HCT116 (cell line): ENCODE measurements around the gene ZNF619. TPM values are rescaled to one million over a fixed set of nuclear protein-coding genes. Genes with fewer than 3 reads are reported as not detected.

Source experiments
- ATAC-seq: fragments of 200-7000 bp; cut with Tn5 transposase; 2 replicates; pipeline ENCODE4 v1.9.1; 2020; ENCODE audit warnings: mild to moderate bottlenecking, moderate library complexity
- BruUV-seq: library from RNA; stranded (reverse); fragments of 400-500 nt; replicated peaks from 2 replicates; lab custom pipeline; 2021; lab: Mats Ljungman, UMichigan
- CTCF ChIA-PET: fragments of 300-600 bp; sonication (Branson Sonifier 250); formaldehyde crosslinking; loops from one replicate; lab custom pipeline; 2021; ENCODE audit warnings: antibody characterized with exemption; lab: Charles Lee
- POLR2A ChIA-PET: fragments of 300-600, 350-600 bp; sonication (Branson Sonifier 250); formaldehyde crosslinking; loops from one replicate; lab custom pipeline; 2021; ENCODE audit warnings: antibody characterized with exemption; lab: Charles Lee
- RAD21 ChIA-PET, 2 experiments: fragments of 300-600 bp; sonication (Branson Sonifier 250); formaldehyde crosslinking; loops; one replicate each; lab custom pipeline; 2023; ENCODE audit warnings: low total read pairs in 2 of 2; ENCODE audit not compliant: uncharacterized antibody in 2 of 2, unreplicated experiment in 2 of 2, low non-redundant PET in 1 of 2; lab: Charles Lee
- DNase-seq: peaks from one replicate; pipeline ENCODE4 v3.0.0-alpha.2; 2010; ENCODE audit warnings: low read depth, low spot score
- H2AFZ ChIP-seq: fragments of 200-600 bp; shearing (Covaris generic), sonication (generic); 2 replicates; pipeline ENCODE4 v1.6.1; 2017; ENCODE audit warnings: low read depth, mixed run types, mixed read lengths, antibody characterized with exemption, low read length; ENCODE audit not compliant: poor library complexity, severe bottlenecking
- H3K27ac ChIP-seq: 2 replicates; pipeline ENCODE4 v1.5.1; 2012; ENCODE audit warnings: low read depth, low read length
- H3K27me3 ChIP-seq: fragments of 200-600 bp; sonication (generic); 2 replicates; pipeline ENCODE4 v1.6.1; 2016; ENCODE audit warnings: mixed run types, low read length, mixed read lengths; ENCODE audit not compliant: insufficient read depth
- H3K36me3 ChIP-seq, 2 experiments: fragments of 200-500 bp in 1 of 2; fragments of 200-600 bp in 1 of 2; sonication (Bioruptor generic) in 1 of 2; sonication (generic) in 1 of 2; 2 replicates each; pipeline versions ENCODE4 v1.5.1 to v1.6.1; 2014 to 2016; ENCODE audit warnings: low read length in 2 of 2, inconsistent platforms in 1 of 2, mixed read lengths in 1 of 2, mixed run types in 1 of 2; ENCODE audit not compliant: insufficient read depth in 2 of 2, control insufficient read depth in 1 of 2
- H3K4me1 ChIP-seq, 2 experiments: fragments of 200-600 bp in 1 of 2; sonication (generic) in 1 of 2; 2 replicates each; pipeline versions ENCODE4 v1.5.1 to v1.6.1; 2012 to 2017; ENCODE audit warnings: low read length in 2 of 2, inconsistent platforms in 1 of 2, mild to moderate bottlenecking in 1 of 2, mixed read lengths in 1 of 2, mixed run types in 1 of 2, moderate library complexity in 1 of 2; ENCODE audit not compliant: insufficient read depth in 2 of 2, control insufficient read depth in 1 of 2
- H3K4me2 ChIP-seq: fragments of 200-600 bp; sonication (generic); 2 replicates; pipeline ENCODE4 v1.6.1; 2017; ENCODE audit warnings: mixed run types, low read length, mixed read lengths
- H3K4me3 ChIP-seq, 2 experiments: fragments of 200-600 bp in 1 of 2; sonication (generic) in 1 of 2; replicated peaks in 1 of 2; 2 replicates each; pipeline ENCODE4 v1.5.1; 2011 to 2016; ENCODE audit warnings: low read length in 2 of 2, control low read depth in 1 of 2, low read depth in 1 of 2, mild to moderate bottlenecking in 1 of 2, mixed read lengths in 1 of 2, mixed run types in 1 of 2
- H3K79me2 ChIP-seq: fragments of 200-600 bp; sonication (generic); 2 replicates; pipeline ENCODE4 v1.6.1; 2017; ENCODE audit warnings: mild to moderate bottlenecking, mixed run types, low read length, moderate library complexity, mixed read lengths; ENCODE audit not compliant: insufficient read depth
- H3K9ac ChIP-seq: fragments of 200-600 bp; sonication (generic); 2 replicates; pipeline ENCODE4 v1.6.1; 2016; ENCODE audit warnings: low read length, mixed read lengths
- H3K9me2 ChIP-seq: fragments of 200-600 bp; sonication (generic), shearing (Covaris generic); 2 replicates; pipeline ENCODE4 v1.6.1; 2017; ENCODE audit warnings: mixed run types, mild to moderate bottlenecking, moderate library complexity; ENCODE audit not compliant: insufficient read depth
- H3K9me3 ChIP-seq, 2 experiments: fragments of 200-500 bp in 1 of 2; fragments of 200-600 bp in 1 of 2; sonication (Bioruptor generic) in 1 of 2; sonication (generic) in 1 of 2; 2 replicates each; pipeline ENCODE4 v1.6.1; 2014 to 2017; ENCODE audit warnings: low read length in 2 of 2, mixed read lengths in 2 of 2, inconsistent platforms in 1 of 2, low read depth in 1 of 2, mild to moderate bottlenecking in 1 of 2, mixed run types in 1 of 2, moderate library complexity in 1 of 2; ENCODE audit not compliant: control insufficient read depth in 1 of 2, insufficient read depth in 1 of 2
- H4K20me1 ChIP-seq: fragments of 200-600 bp; sonication (generic), shearing (Covaris generic); 2 replicates; pipeline ENCODE4 v1.6.1; 2017; ENCODE audit warnings: mixed run types, mild to moderate bottlenecking, moderate library complexity; ENCODE audit not compliant: insufficient read depth
- EZH2phosphoT487 ChIP-seq: fragments of 200-600 bp; IDR thresholded peaks from 2 replicates; pipeline ENCODE4 v1.6.1; 2018; ENCODE audit warnings: antibody characterized with exemption, borderline replicate concordance
- JUND ChIP-seq: IDR thresholded peaks from 2 replicates; pipeline ENCODE4 v1.6.1; 2012
- POLR2AphosphoS5 ChIP-seq: IDR thresholded peaks from 2 replicates; pipeline ENCODE4 v1.6.1; 2011; ENCODE audit warnings: mild to moderate bottlenecking, low read depth, low read length, moderate library complexity
- RAD21 ChIP-seq: IDR thresholded peaks from 2 replicates; pipeline ENCODE4 v1.6.1; 2012; ENCODE audit warnings: low read depth, mild to moderate bottlenecking
- SP1 ChIP-seq: IDR thresholded peaks from 2 replicates; pipeline ENCODE4 v1.6.1; 2012; ENCODE audit warnings: low read depth
- ZNF274 ChIP-seq: fragments of 200-500 bp; sonication (Bioruptor generic); IDR thresholded peaks from 2 replicates; pipeline ENCODE4 v1.6.1; 2014; ENCODE audit warnings: mild to moderate bottlenecking, low read depth, low read length, inconsistent platforms
- intact Hi-C: fragments of 100-400 bp; cut with micrococcal nuclease; formaldehyde crosslinking; loops from 2 replicates; pipeline ENCODE4 v1.10.0; 2022
- total RNA-seq: library from RNA; stranded (reverse); gene quantifications from one replicate; pipeline ENCODE4 v1.2.1, GENCODE V29; 2021; ENCODE audit not compliant: unreplicated experiment
- TF ChIP-seq, protein P1 (sequence below), 3 experiments: fragments of 200-600 bp in 1 of 3; sonication (generic) in 1 of 3; IDR thresholded peaks in 2 of 3; conservative IDR thresholded peaks in 1 of 3; 2 replicates each; pipeline ENCODE4 v1.5.1; 2012 to 2017; ENCODE audit warnings: low read depth in 2 of 3, low read length in 2 of 3, antibody characterized with exemption in 1 of 3, borderline replicate concordance in 1 of 3, control low read depth in 1 of 3, mild to moderate bottlenecking in 1 of 3, mixed read lengths in 1 of 3, mixed run types in 1 of 3, moderate library complexity in 1 of 3; ENCODE audit not compliant: insufficient read depth in 1 of 3
- TF ChIP-seq, protein P2 (sequence below): IDR thresholded peaks from 2 replicates; pipeline ENCODE4 v1.6.1; 2012
- TF ChIP-seq, protein P3 (sequence below): IDR thresholded peaks from 2 replicates; pipeline ENCODE4 v1.6.1; 2012

Gene ZNF619
- total RNA-seq, 1 experiment from 2014 or later = 7.3 TPM

DNA sequence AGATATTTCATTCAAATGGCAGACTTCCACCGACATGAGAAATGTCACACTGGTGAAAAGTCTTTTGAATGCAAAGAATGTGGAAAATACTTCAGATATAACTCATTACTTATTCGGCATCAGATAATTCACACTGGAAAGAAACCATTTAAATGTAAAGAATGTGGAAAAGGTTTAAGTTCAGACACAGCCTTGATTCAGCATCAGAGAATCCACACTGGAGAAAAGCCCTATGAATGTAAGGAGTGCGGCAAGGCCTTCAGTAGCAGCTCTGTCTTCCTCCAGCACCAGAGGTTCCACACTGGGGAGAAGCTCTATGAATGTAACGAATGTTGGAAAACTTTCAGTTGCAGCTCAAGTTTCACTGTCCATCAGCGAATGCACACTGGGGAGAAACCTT lies 39.3 kb downstream of the ZNF619 start:
- ChIA-PET RAD21 (no interaction called here), CTCF (no interaction called here)
- H2AFZ ChIP-seq = no peak overlapping the region

More for the DNA sequence above, 39.3 kb downstream of the ZNF619 start:
- Histone ChIP-seq H3K4me2 (no peak overlapping the region), H3K9ac (no peak overlapping the region), H3K9me3 (no peaks in the 10 kb centered on the region), H3K4me3 (no peak overlapping the region), H3K4me1 (no peaks in the 10 kb centered on the region), H4K20me1 (no peaks in the 10 kb centered on the region), H3K27ac (no peak overlapping the region), H3K36me3 (peaks cover 8 to 9% of the 10 kb centered on the region in 2 experiments; a peak in 3 of 4 replicates), H3K9me2 (no peaks in the 10 kb centered on the region), H3K79me2 (no peaks in the 10 kb centered on the region), H3K27me3 (no peaks in the 10 kb centered on the region)
- POLR2A ChIA-PET = no interaction called here
- TF ChIP-seq SP1 = no peak
- TF ChIP-seq ZNF274 = no peak
- no peak for TF ChIP-seq RAD21
- TF ChIP-seq, protein P1, sequence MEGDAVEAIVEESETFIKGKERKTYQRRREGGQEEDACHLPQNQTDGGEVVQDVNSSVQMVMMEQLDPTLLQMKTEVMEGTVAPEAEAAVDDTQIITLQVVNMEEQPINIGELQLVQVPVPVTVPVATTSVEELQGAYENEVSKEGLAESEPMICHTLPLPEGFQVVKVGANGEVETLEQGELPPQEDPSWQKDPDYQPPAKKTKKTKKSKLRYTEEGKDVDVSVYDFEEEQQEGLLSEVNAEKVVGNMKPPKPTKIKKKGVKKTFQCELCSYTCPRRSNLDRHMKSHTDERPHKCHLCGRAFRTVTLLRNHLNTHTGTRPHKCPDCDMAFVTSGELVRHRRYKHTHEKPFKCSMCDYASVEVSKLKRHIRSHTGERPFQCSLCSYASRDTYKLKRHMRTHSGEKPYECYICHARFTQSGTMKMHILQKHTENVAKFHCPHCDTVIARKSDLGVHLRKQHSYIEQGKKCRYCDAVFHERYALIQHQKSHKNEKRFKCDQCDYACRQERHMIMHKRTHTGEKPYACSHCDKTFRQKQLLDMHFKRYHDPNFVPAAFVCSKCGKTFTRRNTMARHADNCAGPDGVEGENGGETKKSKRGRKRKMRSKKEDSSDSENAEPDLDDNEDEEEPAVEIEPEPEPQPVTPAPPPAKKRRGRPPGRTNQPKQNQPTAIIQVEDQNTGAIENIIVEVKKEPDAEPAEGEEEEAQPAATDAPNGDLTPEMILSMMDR (IDR thresholded peaks at IDR 0.05 in 2 of 3, conservative IDR thresholded peaks at IDR 0.05 in 1 of 3; ENCODE audit: borderline replicate concordance in 1 of 3, insufficient read depth in 1 of 3, low read depth in 2 of 3, low read length in 2 of 3) = no peak
- TF ChIP-seq, protein P2, sequence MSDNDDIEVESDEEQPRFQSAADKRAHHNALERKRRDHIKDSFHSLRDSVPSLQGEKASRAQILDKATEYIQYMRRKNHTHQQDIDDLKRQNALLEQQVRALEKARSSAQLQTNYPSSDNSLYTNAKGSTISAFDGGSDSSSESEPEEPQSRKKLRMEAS = no peak
- no peak for TF ChIP-seq JUND
- TF ChIP-seq POLR2AphosphoS5 = no peak
- no peak for TF ChIP-seq EZH2phosphoT487
- TF ChIP-seq, protein P3, sequence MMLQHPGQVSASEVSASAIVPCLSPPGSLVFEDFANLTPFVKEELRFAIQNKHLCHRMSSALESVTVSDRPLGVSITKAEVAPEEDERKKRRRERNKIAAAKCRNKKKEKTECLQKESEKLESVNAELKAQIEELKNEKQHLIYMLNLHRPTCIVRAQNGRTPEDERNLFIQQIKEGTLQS = no peak
- BruUV-seq = no TSS peak
- ATAC-seq = no peak
- intact Hi-C loops = no loop called here
- DNase-seq = no peak
